ENCODE data around the gene CCDC88A. TPM values are rescaled to one million over a fixed set of nuclear protein-coding genes. Genes with fewer than 3 reads are reported as not detected.

The CCDC88A gene
- total and polyA plus RNA-seq, 2 donors (not counting 3 experiments of a cell fraction or from before 2014, with no cell fraction given), result 21.1 to 77.4 TPM

DNA sequence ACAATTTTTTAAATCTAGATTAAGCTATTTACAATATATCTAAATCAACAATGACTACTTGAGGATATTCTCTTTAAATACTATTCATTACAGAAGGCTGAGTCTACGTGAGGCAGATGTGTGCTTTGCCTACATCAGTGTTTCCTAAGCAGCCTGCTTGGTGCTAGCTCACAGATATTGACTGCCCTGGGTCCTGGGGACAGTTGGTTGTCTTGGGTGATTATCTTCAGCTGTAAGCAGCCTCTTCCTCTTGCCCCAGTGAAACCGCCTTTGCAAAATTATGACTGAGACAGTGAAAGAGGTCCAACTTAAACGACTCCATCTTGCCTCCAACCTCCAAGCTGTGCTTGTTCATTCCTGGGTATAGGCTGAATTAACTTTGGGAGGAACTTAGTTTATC lies 39.6 kb upstream of the CCDC88A start:
- Histone ChIP-seq H3K79me2 (ENCODE audit: control insufficient read depth, insufficient read depth, low read length) (no peaks in the 10 kb centered on the region), H3K4me2 (ENCODE audit: insufficient read depth, low read length) (no peak overlapping the region), H2AFZ (ENCODE audit: low read depth, low read length) (no peak overlapping the region), H3K36me3 (ENCODE audit: control insufficient read depth in 2 of 2, extremely low read depth in 1 of 2, insufficient read depth in 2 of 2, low read length in 2 of 2) (no peaks in the 10 kb centered on the region), H3K4me3 (replicated peaks in 1 of 3; ENCODE audit: insufficient read depth in 1 of 3, low read depth in 1 of 3, low read length in 3 of 3) (no peak overlapping the region), H3K9me3 (replicated peaks; ENCODE audit: control insufficient read depth, insufficient read depth, low read length) (no peaks in the 10 kb centered on the region), H3K27me3 (ENCODE audit: control insufficient read depth in 2 of 2, insufficient read depth in 2 of 2, low read length in 2 of 2) (peaks cover 10 to 12% of the 10 kb centered on the region in 2 experiments), H3K9me1 (replicated peaks; ENCODE audit: control insufficient read depth, extremely low read depth, insufficient read depth, low read length) (no peaks in the 10 kb centered on the region), H3K4me1 (ENCODE audit: control insufficient read depth, extremely low read depth, insufficient read depth, low read length) (no peaks in the 10 kb centered on the region), H3K27ac (ENCODE audit: insufficient read depth, low read depth, low read length) (no peak overlapping the region), H4K20me1 (replicated peaks; ENCODE audit: control insufficient read depth, extremely low read depth, insufficient read depth, low read length) (no peaks in the 10 kb centered on the region), H3K9ac (replicated peaks; ENCODE audit: extremely low read depth, insufficient read depth, low read length) (no peak overlapping the region)
- TF ChIP-seq FOS (IDR thresholded peaks at IDR 0.05; ENCODE audit: borderline replicate concordance, insufficient read depth, low read length) (no peak), CTCF (IDR thresholded peaks at IDR 0.05; ENCODE audit: extremely low read depth in 1 of 2, insufficient read depth in 1 of 2, low read depth in 1 of 2, low read length in 2 of 2) (no peak), JUN (IDR thresholded peaks at IDR 0.05; ENCODE audit: borderline replicate concordance, insufficient read depth, insufficient read length, low read depth) (no peak), POLR2AphosphoS5 (IDR thresholded peaks at IDR 0.05; ENCODE audit: insufficient read depth, low read depth, low read length) (no peak), GATA2 (IDR thresholded peaks at IDR 0.05; ENCODE audit: insufficient read depth, insufficient read length, low read depth, low read length) (no peak), EZH2 (IDR thresholded peaks at IDR 0.05; ENCODE audit: borderline replicate concordance, low read depth, low read length, severe bottlenecking) (no peak)
- ChIA-PET CTCF (interaction anchor here (1.0 kb wide), 1 partner anchor 22 kb away, joined by 3 read pairs; no protein-coding TSS in a partner anchor), POLR2A (no interaction called here)
- intact Hi-C loops (cut with micrococcal nuclease) (no loop called here), dilution Hi-C loops (cut with MboI; ENCODE audit: extremely low pct_ligation_motif_present, low sequenced_read_pairs) (no loop called here)
- no TSS peak for BruUV-seq (replicated peaks)
- FAIRE-seq (no peak), DNase-seq (ENCODE audit: low read depth, low spot score) (no peak)

Measured in endothelial cell of umbilical vein (primary cell).